ENCODE measurements around the gene PSIP1.
A peak's percentile ranks its signal among the peaks of the same experiment; 100 is the strongest.
"Not testable (repeated sequence)": the region's sequence is repeated elsewhere in the genome, so short reads cannot be mapped to it uniquely, and the experiment has no call there.

PSIP1 gene

DNA sequence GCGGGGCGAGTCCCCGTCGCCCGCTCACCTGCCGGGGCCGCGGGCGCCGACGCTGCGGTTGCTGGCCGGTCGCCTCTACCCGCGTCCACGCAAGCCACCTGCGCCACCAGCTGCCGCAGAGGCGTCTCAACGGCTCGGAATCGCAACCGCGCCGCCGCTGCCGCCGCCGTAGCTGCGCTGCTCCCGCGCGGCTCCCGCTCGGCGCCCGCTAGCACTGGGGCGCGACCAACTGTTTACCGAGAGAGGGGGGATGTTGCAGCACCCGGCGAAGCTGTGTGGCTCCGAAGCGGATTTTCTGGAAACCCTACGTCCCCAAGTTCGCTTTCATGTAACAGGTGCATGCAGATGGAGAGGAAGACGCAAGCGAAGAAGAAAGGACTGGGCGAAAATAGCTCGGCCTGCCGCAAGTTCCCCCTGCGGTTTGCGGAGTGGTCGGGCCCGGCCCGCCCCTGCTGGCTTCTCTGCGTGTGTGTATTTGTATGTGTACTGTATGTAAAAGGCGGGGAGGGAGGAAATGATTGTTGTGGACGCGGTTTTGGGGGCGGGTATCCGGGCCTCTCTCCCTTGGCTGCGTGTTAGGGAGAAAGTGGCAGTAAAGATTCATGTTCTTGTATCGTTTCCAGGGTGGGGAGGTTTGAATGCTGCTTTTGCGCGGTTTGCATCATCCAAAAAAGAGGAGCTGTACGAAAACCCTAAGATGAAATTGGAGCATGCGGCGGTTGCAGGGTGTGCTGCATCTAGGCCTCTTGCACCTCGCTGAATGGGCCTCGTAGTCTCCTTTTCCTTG is at the start of gene PSIP1:
Gene PSIP1 (minus strand): TSS at position 182 of the 787 bp plus-strand sequence. CDS start 782 bp downstream, outside the sequence.
- peak; percentile 86 for DNase-seq

DNA sequence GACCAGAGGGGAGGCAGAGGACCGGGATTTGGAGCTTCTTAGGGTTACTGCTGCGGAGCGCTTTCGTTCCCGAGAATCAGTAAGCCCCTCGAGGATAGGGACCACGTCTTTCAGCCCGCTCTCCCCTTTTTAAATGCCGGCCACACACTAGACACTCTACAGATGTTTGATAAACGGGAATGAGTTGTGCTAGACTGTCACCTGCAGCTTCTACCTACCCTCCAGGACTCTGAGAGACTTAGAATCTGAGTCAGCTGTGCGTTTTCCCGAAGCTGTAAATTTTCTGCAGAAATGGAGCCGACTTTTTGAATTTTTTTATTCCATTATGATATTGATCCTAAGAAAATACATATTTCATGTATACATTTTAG is 42.7 kb upstream of the PSIP1 start:
- DNase-seq = no peak

- DNase-seq = peak; percentile 83
Measured at GRCh38 chr9:15552636-15553527, 42.1 kb upstream of the PSIP1 start, which contains the start of gene CCDC171. Gene CCDC171 (plus strand): TSS chr9:15553043. CDS start chr9:15564089, 11,046 bp downstream.

DNA sequence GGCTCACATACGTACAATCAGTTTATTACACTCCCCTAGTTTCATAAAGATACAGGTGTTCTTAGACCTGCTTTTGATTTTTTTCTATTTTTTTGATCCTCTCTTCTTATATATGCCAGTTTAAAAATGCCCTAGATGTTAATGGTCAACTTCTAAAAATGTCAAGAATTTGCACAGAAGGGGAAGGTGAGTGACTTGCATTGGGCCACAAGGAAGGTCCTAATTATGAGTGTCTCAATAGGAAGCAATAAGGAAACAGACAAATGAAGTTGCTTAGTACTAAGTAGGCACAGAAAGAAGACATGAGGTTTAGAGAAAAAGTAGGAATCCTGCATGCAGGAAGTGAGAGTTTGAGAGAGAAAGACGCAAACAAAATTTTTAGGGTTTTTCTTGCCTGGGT is 38.8 kb upstream of the PSIP1 start:
- DNase-seq = no peak

DNA sequence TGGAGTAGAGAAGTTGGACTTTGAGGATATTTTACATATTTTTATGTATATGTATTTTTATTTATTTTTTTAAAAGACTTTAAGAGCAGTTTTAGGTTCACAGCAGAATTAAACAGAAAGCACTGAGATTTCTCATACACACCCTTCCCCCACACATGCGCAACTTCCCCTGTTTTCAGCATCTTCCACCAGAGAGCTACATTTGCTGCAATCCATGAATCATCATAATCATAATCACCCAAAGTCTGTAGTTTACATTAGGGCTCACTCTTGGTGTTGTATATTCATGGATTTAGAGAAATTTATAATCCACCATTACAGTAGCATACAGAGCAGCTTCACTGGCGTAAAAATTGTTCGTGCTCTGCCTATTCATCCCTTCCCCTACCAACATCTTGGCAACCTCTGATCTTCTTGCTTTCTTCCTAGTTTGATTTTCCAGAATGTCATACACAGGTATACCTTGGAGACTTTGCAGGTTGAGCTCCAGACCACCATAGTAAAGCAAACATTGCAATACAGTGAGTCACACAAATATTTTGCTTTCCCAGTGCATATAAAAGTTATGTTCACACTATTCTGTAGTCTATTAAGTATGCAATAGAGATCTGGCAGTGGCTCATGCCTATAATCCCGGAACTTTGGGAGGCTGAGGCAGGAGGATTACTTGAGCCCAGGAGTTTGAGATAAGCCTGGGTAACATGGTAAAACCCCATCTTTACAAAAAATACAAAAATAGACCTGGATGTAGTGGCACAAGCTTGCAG is 32.5 kb upstream of the PSIP1 start:
- no peak for DNase-seq

DNA sequence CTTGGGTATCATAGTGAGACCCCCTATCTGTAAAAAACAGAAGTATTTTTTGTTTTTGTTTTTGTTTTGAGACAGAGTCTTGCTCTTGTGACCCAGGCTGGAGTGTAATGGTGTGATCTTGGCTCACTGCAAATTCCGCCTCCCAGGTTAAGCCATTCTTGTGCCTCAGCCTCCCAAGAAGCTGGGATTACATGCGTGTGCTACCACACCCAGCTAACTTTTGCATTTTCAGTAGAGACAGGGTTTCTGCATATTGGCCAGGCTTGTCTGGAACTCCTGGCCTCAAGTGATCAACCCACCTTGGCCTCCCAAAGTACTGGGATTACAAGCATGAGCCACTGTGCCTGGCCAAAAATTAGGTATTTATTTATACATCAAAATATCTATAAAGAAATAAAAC is 31.9 kb upstream of the PSIP1 start:
- no peak for DNase-seq

GRCh38 chr9:15541872-15542271 is 31.1 kb upstream of the PSIP1 start:
- no peak for DNase-seq

GRCh38 chr9:15531380-15531779 is 20.6 kb upstream of the PSIP1 start:
- DNase-seq = no peak

GRCh38 chr9:15529566-15530324 is 19.0 kb upstream of the PSIP1 start:
- DNase-seq = no peak

DNA sequence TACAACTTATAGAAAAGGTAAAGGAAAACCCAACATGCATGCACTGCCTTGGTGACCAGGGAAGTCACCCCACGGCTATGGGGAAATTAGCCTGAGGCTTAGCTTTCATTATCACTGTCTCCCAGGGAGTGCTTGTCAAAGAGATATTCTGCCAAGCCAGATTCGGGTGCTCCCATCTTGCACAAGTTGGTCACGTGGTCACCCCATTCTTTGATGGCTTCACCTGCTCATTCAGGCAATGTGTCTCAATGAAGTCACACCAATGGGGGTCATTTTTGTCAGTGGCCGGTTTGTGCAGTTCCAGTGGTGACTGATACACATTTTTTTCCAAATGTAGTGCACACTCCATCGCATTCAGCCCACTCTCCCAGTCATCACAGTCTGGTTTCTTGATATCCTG is 16.3 kb upstream of the PSIP1 start:
- not testable (repeated sequence) for DNase-seq

GRCh38 chr9:15525958-15526357 is 15.2 kb upstream of the PSIP1 start:
- DNase-seq = no peak

DNA sequence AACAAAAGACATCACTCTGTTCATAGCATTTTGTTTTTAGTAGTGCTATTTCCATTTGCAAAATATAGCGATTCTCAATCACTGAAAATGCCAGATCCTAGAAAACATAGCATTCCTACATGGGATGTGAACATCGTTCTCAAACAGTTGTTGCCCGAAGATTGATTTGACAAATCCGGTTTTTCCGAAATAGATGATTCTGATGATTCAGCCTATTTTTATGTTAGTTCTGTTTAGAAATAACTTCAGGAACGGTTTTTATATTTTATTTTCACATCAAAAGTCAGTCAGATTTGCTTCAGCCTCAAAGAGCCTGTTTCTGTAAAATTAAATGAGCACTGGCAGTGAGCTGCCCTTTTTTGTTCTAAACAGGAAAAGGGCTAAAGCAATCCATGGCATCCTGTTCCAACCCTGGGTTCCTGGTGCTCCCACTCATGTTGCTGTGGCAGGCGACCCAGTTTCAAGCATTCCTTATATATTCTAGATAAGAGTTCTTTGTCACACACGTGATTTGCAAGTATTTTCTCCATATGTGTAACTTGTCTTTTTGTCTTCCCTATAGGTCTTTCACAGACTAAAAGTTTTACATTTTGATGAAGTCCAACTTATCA is 14.2 kb upstream of the PSIP1 start:
- DNase-seq = no peak

- DNase-seq = no peak
Measured at GRCh38 chr9:15522130-15522755, 11.5 kb upstream of the PSIP1 start.

- DNase-seq = no peak
Measured at GRCh38 chr9:15521254-15521653, 10.5 kb upstream of the PSIP1 start.

- no peak for DNase-seq
Measured at GRCh38 chr9:15519831-15520230, 9.1 kb upstream of the PSIP1 start.

DNA sequence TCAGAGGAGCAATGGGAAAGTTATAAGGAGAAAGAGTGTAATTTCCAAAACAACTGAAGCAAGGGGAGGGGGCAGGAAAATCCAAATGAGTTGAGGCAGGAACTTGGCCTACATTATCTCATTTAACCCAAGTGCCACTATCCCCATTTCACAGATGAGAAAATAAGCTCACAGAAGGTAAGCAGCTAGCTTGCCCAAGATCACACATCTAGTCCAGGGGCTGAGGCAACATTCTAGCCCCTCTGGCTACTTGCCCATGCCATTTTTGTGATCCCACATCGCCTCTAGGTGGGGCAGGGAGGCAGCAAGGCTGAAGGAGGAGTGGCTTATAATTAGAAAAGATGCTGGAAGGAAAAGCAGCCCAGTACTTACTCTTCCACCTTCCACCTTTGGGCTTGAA is 2.6 kb upstream of the PSIP1 start:
- DNase-seq = no peak

DNA sequence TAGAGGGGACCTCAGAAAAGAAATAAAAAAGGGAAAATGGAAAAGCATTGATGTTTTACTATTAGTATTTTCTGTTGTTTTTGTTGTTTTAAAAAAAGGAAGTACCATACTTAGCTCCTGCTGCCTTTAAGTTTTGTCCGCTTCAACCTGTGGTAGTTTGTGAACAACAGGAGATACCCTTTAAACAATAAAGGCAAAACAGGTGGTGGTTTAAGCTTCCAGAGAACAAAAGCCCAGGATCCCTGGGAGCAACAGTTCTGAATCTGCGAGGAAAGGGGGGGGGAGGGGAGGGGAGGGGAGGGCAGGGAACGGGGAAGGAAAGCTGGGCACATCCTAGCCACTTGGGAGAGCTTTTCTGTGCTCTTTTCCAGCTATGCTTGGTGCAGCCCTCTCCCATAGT is 2.1 kb upstream of the PSIP1 start:
- DNase-seq = no peak

DNA sequence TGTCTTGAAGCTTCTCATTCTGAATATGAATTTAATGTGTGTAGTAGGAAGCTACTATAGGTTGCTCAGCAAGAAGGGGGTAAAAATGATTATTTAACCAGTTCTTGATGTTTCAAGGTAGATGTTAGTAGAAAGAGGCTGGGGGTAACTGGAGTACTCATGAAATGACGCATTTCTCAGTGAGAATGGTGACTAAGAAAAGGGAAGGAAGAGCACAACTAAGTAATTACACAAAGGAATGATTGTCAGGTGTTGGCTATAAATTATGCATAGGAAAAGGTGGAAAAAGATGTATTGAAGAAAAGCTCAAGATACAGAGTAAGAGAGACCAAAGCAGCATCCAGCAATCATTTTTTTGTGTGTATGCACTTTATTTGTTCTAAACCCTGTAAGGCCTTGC is 1.4 kb upstream of the PSIP1 start:
- DNase-seq = no peak

DNA sequence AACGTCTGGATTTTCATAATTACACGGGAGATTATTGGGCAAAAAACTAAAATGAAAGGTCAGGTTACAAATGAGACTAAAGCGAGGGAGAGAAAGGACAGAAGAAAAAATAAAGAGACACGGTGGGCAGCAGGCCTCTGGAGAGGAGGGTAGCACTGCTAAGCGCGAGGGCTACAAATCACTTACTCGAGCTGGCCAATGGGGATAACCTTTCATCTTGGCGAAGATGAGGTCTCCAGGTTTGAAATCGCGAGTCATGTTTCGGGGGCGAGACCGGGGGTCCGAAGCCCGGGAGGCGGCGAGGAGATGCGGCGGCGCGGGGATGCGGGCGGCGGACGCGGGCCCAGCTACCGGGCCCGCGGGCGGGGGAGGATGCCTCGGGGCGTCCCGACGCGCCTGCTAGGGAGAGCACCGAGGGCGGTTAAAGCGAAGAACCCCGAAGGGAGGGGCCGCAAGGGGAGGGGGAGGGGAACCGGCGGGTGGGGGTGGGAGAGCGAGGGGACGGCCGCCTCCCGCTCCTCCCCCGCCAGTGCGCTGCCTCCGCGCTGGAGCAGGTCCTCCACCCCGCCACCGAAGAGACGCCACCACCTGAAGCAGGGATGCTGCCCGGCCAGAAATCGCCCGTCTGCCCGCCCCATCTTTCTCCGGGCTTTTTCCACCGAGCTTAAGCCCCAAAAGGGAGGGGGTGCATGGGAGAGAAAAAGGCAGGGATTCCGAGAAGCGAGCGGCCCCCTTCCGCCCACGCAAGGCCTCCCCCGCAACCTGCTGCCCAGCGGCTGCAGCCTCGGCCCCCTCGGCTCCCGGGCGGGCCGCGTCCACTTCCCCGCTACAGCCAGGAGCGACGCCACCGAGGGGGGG is 610 bp downstream of the PSIP1 start:
- DNase-seq = no peak

DNA sequence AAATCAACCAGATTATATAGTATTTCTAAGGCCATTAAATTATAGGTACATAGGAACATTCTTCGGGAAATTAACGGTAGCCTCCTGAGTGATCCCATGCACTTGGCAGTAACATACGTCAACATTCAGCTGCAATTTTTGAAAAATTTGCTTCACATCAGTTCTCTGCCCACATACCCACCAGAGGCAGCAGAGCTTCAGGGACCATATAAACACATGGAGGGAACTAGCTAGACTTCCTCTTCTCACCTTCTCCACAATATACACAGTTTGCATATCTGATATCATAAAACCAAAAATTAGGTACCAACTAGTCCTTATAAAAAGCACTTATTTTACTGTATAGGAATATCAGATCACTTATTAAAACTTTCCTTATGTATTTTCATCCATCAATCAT is 4.8 kb downstream of the PSIP1 start:
- no peak for DNase-seq

- no peak for DNase-seq
Measured at GRCh38 chr9:15501803-15502202, 9.0 kb downstream of the PSIP1 start.

Measured in activated CD4-positive, CD25-positive, alpha-beta regulatory T cell treated with anti-CD3 and anti-CD28 coated beads, Interleukin-2, amount 50 U/mL, for 72 hours (primary cell).